Measurements from ENCODE around the gene MYO5B.

DNA sequence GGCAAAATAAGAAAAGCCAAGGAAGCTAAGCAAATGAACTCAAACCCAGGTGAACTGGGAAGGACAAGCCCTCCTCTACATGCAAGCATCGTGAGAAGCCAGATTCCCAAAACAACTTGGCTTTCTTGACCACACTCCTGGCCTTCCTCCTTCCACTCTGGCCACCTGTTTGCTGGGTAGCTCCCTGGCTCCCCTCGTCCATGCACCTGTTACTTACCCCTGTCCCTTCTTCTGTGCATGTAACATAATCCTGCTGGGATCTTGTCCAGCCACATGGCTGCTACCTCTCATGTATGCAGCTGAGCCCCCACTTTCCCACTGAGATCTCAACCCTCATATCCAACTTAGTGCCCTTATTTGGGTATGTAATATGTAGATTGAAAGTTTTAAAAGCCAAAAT lies 121.6 kb downstream of the MYO5B start:
- TF ChIP-seq CTCF (IDR thresholded peaks at IDR 0.05; ENCODE audit: low read length) (no peak), EZH2 (optimal IDR thresholded peaks at IDR 0.05; ENCODE audit: low read depth, low read length) (no peak)
